HEK293T (cell line): ENCODE results near the gene PACS2.

Source experiments
- CTCF ChIA-PET: fragments of 350-600 bp; formaldehyde crosslinking; extraction: SDS; loops from one replicate; lab custom pipeline; 2021; ENCODE audit warnings: antibody characterized with exemption, inconsistent platforms; lab: Yijun Ruan, JAX
- POLR2A ChIA-PET: fragments of 350-600 bp; formaldehyde crosslinking; extraction: SDS; loops from one replicate; lab custom pipeline; 2020; ENCODE audit warnings: antibody characterized with exemption, inconsistent platforms; lab: Yijun Ruan, JAX
- DNase-seq: peaks from one replicate; pipeline ENCODE4 v3.0.0; 2012; ENCODE audit warnings: mixed read lengths; ENCODE audit errors: extremely low spot score
- ARNT ChIP-seq: fragments of 450-650 bp; IDR thresholded peaks from 2 replicates; pipeline ENCODE4 v1.6.1; 2017; ENCODE audit warnings: mild to moderate bottlenecking
- BHLHE40 ChIP-seq: fragments of 450-650 bp; IDR thresholded peaks from 2 replicates; pipeline ENCODE4 v1.6.1; 2016; ENCODE audit warnings: mild to moderate bottlenecking, moderate library complexity, borderline replicate concordance
- CTBP1 ChIP-seq: fragments of 450-650 bp; IDR thresholded peaks from 2 replicates; pipeline ENCODE4 v1.6.1; 2016; ENCODE audit warnings: borderline replicate concordance
- ELF4 ChIP-seq: fragments of 450-650 bp; IDR thresholded peaks from 2 replicates; pipeline ENCODE4 v1.6.1; 2017; ENCODE audit warnings: antibody characterized with exemption
- FOXA1 ChIP-seq: fragments of 450-650 bp; IDR thresholded peaks from 2 replicates; pipeline ENCODE4 v1.6.1; 2016; ENCODE audit warnings: mild to moderate bottlenecking
- FOXK2 ChIP-seq: fragments of 450-650 bp; IDR thresholded peaks from 2 replicates; pipeline ENCODE4 v1.6.1; 2016; ENCODE audit warnings: mild to moderate bottlenecking
- FOXM1 ChIP-seq: fragments of 450-650 bp; IDR thresholded peaks from 2 replicates; pipeline ENCODE4 v1.6.1; 2017; ENCODE audit warnings: mild to moderate bottlenecking, borderline replicate concordance
- HDGF ChIP-seq: fragments of 450-650 bp; IDR thresholded peaks from 2 replicates; pipeline ENCODE4 v1.6.1; 2017; ENCODE audit warnings: antibody characterized with exemption, borderline replicate concordance
- L3MBTL2 ChIP-seq: fragments of 450-650 bp; conservative IDR thresholded peaks from 2 replicates; pipeline ENCODE4 v1.6.1; 2016; ENCODE audit warnings: mild to moderate bottlenecking
- LEF1 ChIP-seq: fragments of 450-650 bp; IDR thresholded peaks from 2 replicates; pipeline ENCODE4 v1.6.1; 2017; ENCODE audit warnings: mild to moderate bottlenecking, borderline replicate concordance
- NFRKB ChIP-seq: fragments of 450-650 bp; IDR thresholded peaks from 2 replicates; pipeline ENCODE4 v1.6.1; 2016; ENCODE audit warnings: mild to moderate bottlenecking, moderate library complexity
- PKNOX1 ChIP-seq: fragments of 450-650 bp; IDR thresholded peaks from 2 replicates; pipeline ENCODE4 v1.6.1; 2016
- SP1 ChIP-seq: fragments of 450-650 bp; IDR thresholded peaks from 2 replicates; pipeline ENCODE4 v1.6.1; 2017
- SUZ12 ChIP-seq: fragments of 450-650 bp; IDR thresholded peaks from 2 replicates; pipeline ENCODE4 v1.6.1; 2016; ENCODE audit warnings: mild to moderate bottlenecking
- TARDBP ChIP-seq: fragments of 450-650 bp; IDR thresholded peaks from 2 replicates; pipeline ENCODE4 v1.6.1; 2016
- ZNF384 ChIP-seq: fragments of 450-650 bp; IDR thresholded peaks from 2 replicates; pipeline ENCODE4 v1.6.1; 2016

Gene PACS2

GRCh38 chr14:105304565-105304964 is 10.0 kb upstream of the PACS2 start:
- CTCF ChIA-PET = interaction anchor here (0.9 kb wide), 1 partner anchor 136 kb away, joined by 3 read pairs; the partner anchor contains the start of gene JAG2
- POLR2A ChIA-PET = no interaction called here

GRCh38 chr14:105305345-105305744 is 9.2 kb upstream of the PACS2 start:
- no peak for TF ChIP-seq BHLHE40
- POLR2A ChIA-PET = no interaction called here
- DNase-seq = no peak
- CTCF ChIA-PET = interaction anchor here (0.9 kb wide), 1 partner anchor 137 kb away, joined by 3 read pairs; the partner anchor contains the start of gene JAG2

More at GRCh38 chr14:105304565-105304964, 10.0 kb upstream of the PACS2 start:
- no peak for TF ChIP-seq HDGF
- TF ChIP-seq L3MBTL2 = no peak
- no peak for TF ChIP-seq NFRKB
- no peak for TF ChIP-seq BHLHE40
- TF ChIP-seq ZNF384 = no peak
- no peak for TF ChIP-seq FOXA1
- TF ChIP-seq ELF4 = no peak
- TF ChIP-seq TARDBP = no peak
- TF ChIP-seq PKNOX1 = no peak
- TF ChIP-seq SUZ12 = no peak
- TF ChIP-seq CTBP1 = no peak
- TF ChIP-seq FOXK2 = no peak
- no peak for TF ChIP-seq SP1
- TF ChIP-seq FOXM1 = no peak
- no peak for TF ChIP-seq LEF1
- TF ChIP-seq ARNT = no peak
- DNase-seq = no peak

- ChIA-PET CTCF (no interaction called here), POLR2A (no interaction called here)
- DNase-seq = no peak
- TF ChIP-seq ARNT = no peak
Observed at GRCh38 chr14:105305791-105306190, 8.8 kb upstream of the PACS2 start.

- no peak for DNase-seq
- CTCF ChIA-PET = no interaction called here
- POLR2A ChIA-PET = no interaction called here
- TF ChIP-seq ZNF384 = no peak
- no peak for TF ChIP-seq NFRKB
- TF ChIP-seq SUZ12 = no peak
- no peak for TF ChIP-seq FOXM1
- TF ChIP-seq ELF4 = no peak
- no peak for TF ChIP-seq HDGF
- no peak for TF ChIP-seq SP1
- no peak for TF ChIP-seq TARDBP
- no peak for TF ChIP-seq FOXK2
- TF ChIP-seq L3MBTL2 = no peak
- TF ChIP-seq LEF1 = no peak
- no peak for TF ChIP-seq FOXA1
- no peak for TF ChIP-seq ARNT
- no peak for TF ChIP-seq BHLHE40
- TF ChIP-seq CTBP1 = no peak
- TF ChIP-seq PKNOX1 = no peak
Observed at GRCh38 chr14:105307052-105307727, 7.4 kb upstream of the PACS2 start.

GRCh38 chr14:105309371-105309770 is 5.2 kb upstream of the PACS2 start:
- ChIA-PET CTCF (no interaction called here), POLR2A (no interaction called here)
- no peak for DNase-seq
- no peak for TF ChIP-seq PKNOX1
- no peak for TF ChIP-seq SP1

GRCh38 chr14:105311838-105312237 is 2.7 kb upstream of the PACS2 start:
- CTCF ChIA-PET = no interaction called here
- POLR2A ChIA-PET = no interaction called here
- TF ChIP-seq PKNOX1 (no peak), ARNT (no peak), LEF1 (no peak), TARDBP (no peak), FOXK2 (no peak), NFRKB (no peak), L3MBTL2 (no peak), ZNF384 (no peak), CTBP1 (no peak), FOXA1 (no peak), BHLHE40 (no peak), FOXM1 (no peak), ELF4 (no peak), HDGF (no peak)
- no peak for DNase-seq
